Transverse colon (tissue), 4 donors: ENCODE measurements around the gene CRYGD. TPM values are rescaled to one million over a fixed set of nuclear protein-coding genes. Genes with fewer than 3 reads are reported as not detected.
"Not testable (repeated sequence)": the region's sequence is repeated elsewhere in the genome, so short reads cannot be mapped to it uniquely, and the experiment has no call there.

ENCODE experiments used
- DNase-seq: peaks from one replicate; pipeline ENCODE4 v3.0.0-alpha.2; 2019
- H3K27ac ChIP-seq, 4 donors: fragments of 200-600 bp; sonication (generic); 2 replicates each; pipeline ENCODE4 v1.5.1; 2016 to 2018; ENCODE audit warnings: inconsistent platforms in 4 of 4
- H3K27me3 ChIP-seq: fragments of 200-600 bp; sonication (generic); 2 replicates; pipeline ENCODE4 v1.5.1; 2017; ENCODE audit warnings: inconsistent platforms
- H3K36me3 ChIP-seq, 4 donors: fragments of 200-600 bp; sonication (generic); 2 replicates each; pipeline ENCODE4 v1.5.1; 2017 to 2019; ENCODE audit warnings: inconsistent platforms in 4 of 4
- H3K4me1 ChIP-seq, 4 donors: fragments of 200-600 bp; sonication (generic); 2 replicates each; pipeline ENCODE4 v1.5.1; 2017 to 2020; ENCODE audit warnings: inconsistent platforms in 4 of 4
- H3K4me3 ChIP-seq, 4 donors: fragments of 200-600 bp; sonication (generic); 1 replicate in 1 of 4; 2 replicates in 3 of 4; pipeline versions ENCODE4 v1.5.1 to v1.6.1; 2017 to 2019; ENCODE audit warnings: inconsistent platforms in 4 of 4
- H3K9me3 ChIP-seq, 2 donors: fragments of 200-600 bp; sonication (generic); 2 replicates each; pipeline ENCODE4 v1.5.1; 2017 to 2019; ENCODE audit warnings: inconsistent platforms in 2 of 2
- EP300 ChIP-seq: sonication (generic); formaldehyde crosslinking; IDR thresholded peaks from one replicate; pipeline ENCODE4 v1.6.1; 2017; ENCODE audit warnings: antibody characterized with exemption, low read depth
- POLR2A ChIP-seq: fragments of 450-650 bp; IDR thresholded peaks from one replicate; pipeline ENCODE4 v1.6.1; 2016; ENCODE audit warnings: antibody characterized with exemption, mild to moderate bottlenecking, moderate library complexity
- POLR2AphosphoS5 ChIP-seq, 3 donors: sonication (generic); formaldehyde crosslinking; IDR thresholded peaks; one replicate each; pipeline ENCODE4 v1.6.1; 2016; ENCODE audit warnings: antibody characterized with exemption in 3 of 3
- WGBS, 2 donors: methylation state at CpG; one replicate each; pipeline ENCODE4 v1.1.5; 2018; ENCODE audit warnings: low coverage in 1 of 2; 5-methylcytosine and 5-hydroxymethylcytosine counted together
- in situ Hi-C, 4 donors: fragments of 200-750 bp; cut with MboI; loops; one replicate each; pipeline versions ENCODE4 v1.15.0 to v1.15.1; 2017; ENCODE audit warnings: low sequenced_read_pairs in 3 of 4, low pct_ligation_motif_present in 1 of 4, low pct_unique_long_range_greater_than_20kb in 1 of 4
- intact Hi-C: fragments of 100-400 bp; cut with DNase I; formaldehyde crosslinking; loops from one replicate; pipeline ENCODE4 v1.15.1; 2023; ENCODE audit warnings: low total_unique reads
- total RNA-seq, 4 donors: library from RNA; depleted of rRNA; stranded (reverse); fragments of >200 nt; gene quantifications; one replicate each; pipeline ENCODE4 v1.1.0, GENCODE V29; 2016
- TF ChIP-seq, protein P1 (sequence below), 5 experiments: fragments of 200-600 bp in 3 of 5; fragments of 450-650 bp in 2 of 5; sonication (generic) in 3 of 5; IDR thresholded peaks; 1 replicate in 2 of 5; 2 replicates in 3 of 5; pipeline ENCODE4 v1.5.1; 2016 to 2017; ENCODE audit warnings: antibody characterized with exemption in 5 of 5, inconsistent platforms in 3 of 5, mild to moderate bottlenecking in 2 of 5, moderate library complexity in 1 of 5

Gene CRYGD
- total RNA-seq, 4 donors from 2014 or later = not detected

DNA sequence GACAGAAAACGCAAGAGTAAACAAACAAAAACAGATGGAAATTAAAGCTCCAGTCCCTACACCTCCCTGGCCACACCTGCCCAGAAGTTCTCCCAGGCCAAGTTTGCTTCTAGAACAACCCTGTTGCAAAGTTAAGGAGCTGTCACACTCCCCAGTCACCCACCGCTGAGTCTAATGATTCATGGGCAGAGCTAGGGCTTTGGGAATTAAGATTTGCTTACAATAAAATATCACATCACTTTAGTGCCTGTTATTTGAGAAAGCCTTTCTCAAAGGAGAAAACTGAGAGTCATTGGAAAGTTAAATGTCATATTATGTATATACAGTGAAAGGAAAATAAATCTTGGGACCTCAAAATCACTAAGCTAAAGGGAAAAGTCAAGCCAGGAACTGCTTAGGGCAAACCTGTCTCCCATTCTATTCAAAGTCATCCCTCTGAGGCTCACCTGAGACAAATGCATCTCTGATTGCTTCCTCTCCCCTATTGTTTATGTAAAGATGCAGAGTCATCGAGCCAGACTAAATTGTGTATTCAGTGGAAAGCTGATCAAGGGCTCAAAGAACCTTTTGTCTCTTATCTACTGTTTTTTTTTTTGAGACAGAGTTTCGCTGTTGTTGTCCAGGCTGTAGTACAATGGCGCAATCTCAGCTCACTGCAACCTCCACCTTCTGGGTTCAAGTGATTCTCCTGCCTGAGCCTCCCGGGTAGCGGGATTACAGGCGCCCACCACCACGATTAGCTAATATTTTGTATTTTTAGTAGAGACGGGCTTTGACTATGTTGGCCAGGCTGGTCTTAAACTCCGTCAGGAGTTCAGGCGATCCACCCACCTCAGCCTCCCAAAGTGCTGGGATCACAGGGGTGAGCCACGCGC is 18.8 kb upstream of the CRYGD start:
- DNase-seq = no peak
- intact Hi-C loops (no loop called here), in situ Hi-C loops (no loop called here)
- 48 to 64% methylated on average over 6 to 12 of the region's 14 CpGs for WGBS, 2 donors
- Histone ChIP-seq H3K9me3 (no peaks in the 10 kb centered on the region), H3K36me3 (no peaks in the 10 kb centered on the region), H3K4me1 (no peaks in the 10 kb centered on the region), H3K4me3 (no peak overlapping the region), H3K27me3 (no peaks in the 10 kb centered on the region), H3K27ac (no peak overlapping the region)
- TF ChIP-seq, protein P1, sequence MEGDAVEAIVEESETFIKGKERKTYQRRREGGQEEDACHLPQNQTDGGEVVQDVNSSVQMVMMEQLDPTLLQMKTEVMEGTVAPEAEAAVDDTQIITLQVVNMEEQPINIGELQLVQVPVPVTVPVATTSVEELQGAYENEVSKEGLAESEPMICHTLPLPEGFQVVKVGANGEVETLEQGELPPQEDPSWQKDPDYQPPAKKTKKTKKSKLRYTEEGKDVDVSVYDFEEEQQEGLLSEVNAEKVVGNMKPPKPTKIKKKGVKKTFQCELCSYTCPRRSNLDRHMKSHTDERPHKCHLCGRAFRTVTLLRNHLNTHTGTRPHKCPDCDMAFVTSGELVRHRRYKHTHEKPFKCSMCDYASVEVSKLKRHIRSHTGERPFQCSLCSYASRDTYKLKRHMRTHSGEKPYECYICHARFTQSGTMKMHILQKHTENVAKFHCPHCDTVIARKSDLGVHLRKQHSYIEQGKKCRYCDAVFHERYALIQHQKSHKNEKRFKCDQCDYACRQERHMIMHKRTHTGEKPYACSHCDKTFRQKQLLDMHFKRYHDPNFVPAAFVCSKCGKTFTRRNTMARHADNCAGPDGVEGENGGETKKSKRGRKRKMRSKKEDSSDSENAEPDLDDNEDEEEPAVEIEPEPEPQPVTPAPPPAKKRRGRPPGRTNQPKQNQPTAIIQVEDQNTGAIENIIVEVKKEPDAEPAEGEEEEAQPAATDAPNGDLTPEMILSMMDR (IDR thresholded peaks at IDR 0.05) = no peak
- TF ChIP-seq POLR2A = no peak
- no peak for TF ChIP-seq EP300
- no peak for TF ChIP-seq POLR2AphosphoS5 (IDR thresholded peaks at IDR 0.05)

DNA sequence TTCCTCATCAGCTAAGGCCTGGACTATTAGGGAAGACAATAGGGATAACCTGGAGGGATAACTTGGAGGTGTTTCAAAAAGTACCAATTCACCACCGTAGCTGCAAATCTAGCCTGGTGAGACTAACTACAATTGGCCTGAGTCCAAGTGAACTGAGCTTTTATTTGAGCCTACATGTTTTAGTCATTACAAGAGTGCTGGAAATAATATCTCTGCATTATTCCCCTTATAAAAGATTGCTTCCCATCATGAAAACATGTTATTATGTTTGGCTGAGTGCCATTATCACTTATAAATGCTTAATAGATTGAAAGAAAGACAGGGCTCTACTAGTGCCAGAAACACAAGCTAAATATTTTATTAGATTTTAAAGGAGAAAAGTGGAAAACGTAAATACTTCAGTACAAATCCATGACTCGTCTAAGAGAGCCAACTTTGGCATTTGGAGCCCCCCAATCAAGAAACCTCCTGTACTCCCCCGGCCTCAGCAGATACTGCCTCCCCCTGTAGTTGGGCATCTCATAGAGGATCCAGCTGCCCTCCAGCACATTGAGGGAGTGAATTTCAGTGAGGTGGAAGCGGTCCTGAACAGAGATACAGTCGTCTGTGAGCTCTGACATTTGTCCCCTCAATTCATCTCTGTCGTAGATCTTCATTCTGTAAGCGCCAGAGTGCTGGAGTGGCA is 18.1 kb upstream of the CRYGD start:
- H3K4me3 ChIP-seq = no peak overlapping the region
- H3K4me1 ChIP-seq = no peaks in the 10 kb centered on the region
- no peaks in the 10 kb centered on the region for H3K27me3 ChIP-seq
- in situ Hi-C loops (no loop called here), intact Hi-C loops (no loop called here)
- H3K9me3 ChIP-seq = no peaks in the 10 kb centered on the region
- no peak for DNase-seq
- TF ChIP-seq POLR2AphosphoS5 (IDR thresholded peaks at IDR 0.05) (no peak), POLR2A (no peak), EP300 (no peak)
- TF ChIP-seq, protein P1 (IDR thresholded peaks at IDR 0.05) = no peak
- 41 to 42% methylated on average over 4 to 8 of the region's 8 CpGs for WGBS, 2 donors
- H3K27ac ChIP-seq = no peak overlapping the region
- no peaks in the 10 kb centered on the region for H3K36me3 ChIP-seq

DNA sequence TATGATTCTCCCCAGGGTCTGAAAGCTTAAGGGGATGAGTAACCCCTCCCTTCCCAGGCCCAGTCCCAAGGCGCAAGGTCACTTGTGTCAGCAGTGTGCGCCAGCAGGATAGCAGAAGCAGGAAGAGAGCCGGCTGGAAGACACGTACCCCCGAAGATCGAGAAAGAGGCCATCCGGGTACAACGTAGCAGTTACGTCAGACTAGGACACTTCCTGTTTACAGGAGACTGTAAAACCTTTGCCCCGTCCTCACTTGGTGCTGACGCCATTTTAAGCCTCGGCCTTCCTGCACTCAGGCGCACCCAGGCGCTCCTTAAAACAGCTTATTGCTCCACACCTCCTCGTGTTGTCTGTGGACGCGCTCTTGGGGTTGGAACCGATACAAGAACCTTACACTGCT is 15.1 kb upstream of the CRYGD start:
- H3K27ac ChIP-seq = no peak overlapping the region
- no peak for DNase-seq
- in situ Hi-C loops (no loop called here), intact Hi-C loops (loop anchor here (5.0 kb wide), 1 partner anchor 982 kb away; no protein-coding TSS in a partner anchor)
- H3K27me3 ChIP-seq = no peaks in the 10 kb centered on the region
- peaks cover 0 to 7% (median 0%) of the 10 kb centered on the region in 4 donors for H3K4me1 ChIP-seq
- TF ChIP-seq, protein P1 (IDR thresholded peaks at IDR 0.05) = no peak
- no peak for TF ChIP-seq POLR2AphosphoS5 (IDR thresholded peaks at IDR 0.05)
- TF ChIP-seq POLR2A = no peak
- no peak for TF ChIP-seq EP300
- no peaks in the 10 kb centered on the region for H3K36me3 ChIP-seq
- 87% methylated on average over 18 of the region's 18 CpGs; no CpG with 5 or more reads in 1 of the 2 donors for WGBS, 2 donors
- no peaks in the 10 kb centered on the region for H3K9me3 ChIP-seq
- no peak overlapping the region for H3K4me3 ChIP-seq

DNA sequence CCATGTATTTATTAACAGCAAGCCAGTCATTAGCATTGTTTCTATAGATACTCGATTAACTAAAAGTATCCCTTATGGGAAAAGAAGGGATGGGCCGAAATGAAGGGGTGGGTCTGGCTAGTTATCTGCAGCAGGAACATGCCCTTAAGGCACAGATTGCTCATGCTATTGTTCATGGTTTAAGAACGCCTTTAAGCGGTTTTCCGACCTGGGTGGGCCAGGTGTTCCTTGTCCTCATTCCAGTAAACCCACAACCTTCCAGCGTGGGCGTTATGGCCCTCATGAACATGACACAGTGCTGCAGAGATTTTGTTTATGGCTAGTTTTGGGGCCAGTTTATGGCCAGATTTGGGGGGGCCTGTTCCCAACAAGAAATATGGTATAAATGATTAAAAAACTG is 14.0 kb upstream of the CRYGD start:
- H3K27me3 ChIP-seq, DNase-seq, in situ Hi-C loops, H3K4me1 ChIP-seq, H3K36me3 ChIP-seq, H3K4me3 ChIP-seq, H3K27ac ChIP-seq, H3K9me3 ChIP-seq: not testable (repeated sequence)
- intact Hi-C loops = loop anchor here (5.0 kb wide), 1 partner anchor 981 kb away; no protein-coding TSS in a partner anchor
- 93% methylated on average over 3 to 7 of the region's 7 CpGs for WGBS, 2 donors
